ENCODE results near the gene ODAD3.

ODAD3 gene

GRCh38 chr19:11426656-11427055 is 8.3 kb downstream of the ODAD3 start:
- no peak overlapping the region for H3K4me3 ChIP-seq (ENCODE audit: low read depth, low read length)
- no peak for DNase-seq (ENCODE audit: low read depth)
- no peak for TF ChIP-seq CTCF (IDR thresholded peaks at IDR 0.05; ENCODE audit: control insufficient read depth, extremely low read depth, insufficient read depth)

- no peak overlapping the region for H3K4me3 ChIP-seq (ENCODE audit: low read depth, low read length)
- DNase-seq (ENCODE audit: low read depth) = no peak
- no peak for TF ChIP-seq CTCF (IDR thresholded peaks at IDR 0.05; ENCODE audit: control insufficient read depth, extremely low read depth, insufficient read depth)
Measured at GRCh38 chr19:11425719-11426457, 9.0 kb downstream of the ODAD3 start.

- no peak for DNase-seq (ENCODE audit: low read depth)
- no peak overlapping the region for H3K4me3 ChIP-seq (ENCODE audit: low read depth, low read length)
- no peak for TF ChIP-seq CTCF (IDR thresholded peaks at IDR 0.05; ENCODE audit: control insufficient read depth, extremely low read depth, insufficient read depth)
Measured at GRCh38 chr19:11423791-11424181, 11.1 kb downstream of the ODAD3 start.

- DNase-seq (ENCODE audit: low read depth) = no peak
- H3K4me3 ChIP-seq (ENCODE audit: low read depth, low read length) = no peak overlapping the region
- TF ChIP-seq CTCF (IDR thresholded peaks at IDR 0.05; ENCODE audit: control insufficient read depth, extremely low read depth, insufficient read depth) = no peak
Measured at GRCh38 chr19:11423164-11423790, 11.6 kb downstream of the ODAD3 start.

- no peak for TF ChIP-seq CTCF (IDR thresholded peaks at IDR 0.05; ENCODE audit: control insufficient read depth, extremely low read depth, insufficient read depth)
- no peak for DNase-seq (ENCODE audit: low read depth)
- H3K4me3 ChIP-seq (ENCODE audit: low read depth, low read length) = no peak overlapping the region
Measured at GRCh38 chr19:11422163-11423065, 12.5 kb downstream of the ODAD3 start.

GRCh38 chr19:11421371-11422098 is 13.4 kb downstream of the ODAD3 start:
- no peak for DNase-seq (ENCODE audit: low read depth)
- TF ChIP-seq CTCF (IDR thresholded peaks at IDR 0.05; ENCODE audit: control insufficient read depth, extremely low read depth, insufficient read depth) = no peak
- no peak overlapping the region for H3K4me3 ChIP-seq (ENCODE audit: low read depth, low read length)
